H9 (cell line): ENCODE data around the gene SLC12A3. TPM values are rescaled to one million over a fixed set of nuclear protein-coding genes. Genes with fewer than 3 reads are reported as not detected.

Experiments used
- DNase-seq: peaks from one replicate; pipeline ENCODE4 v3.0.0-alpha.2; 2017
- H2AFZ ChIP-seq: one replicate; pipeline ENCODE4 v1.6.1; 2013; ENCODE audit warnings: mild to moderate bottlenecking, low read length, control low read depth, moderate library complexity
- H2AK5ac ChIP-seq: 2 replicates; pipeline ENCODE4 v1.6.1; 2013; ENCODE audit warnings: low read length, control low read depth, mixed read lengths; ENCODE audit not compliant: insufficient read length
- H2BK120ac ChIP-seq: one replicate; pipeline ENCODE4 v1.6.1; 2013; ENCODE audit warnings: low read depth, mild to moderate bottlenecking, low read length, control low read depth, inconsistent platforms; ENCODE audit not compliant: poor library complexity, severe bottlenecking
- H2BK12ac ChIP-seq: 2 replicates; pipeline ENCODE4 v1.6.1; 2013; ENCODE audit warnings: low read length, control low read depth, mixed read lengths, low read depth; ENCODE audit not compliant: insufficient read length
- H2BK15ac ChIP-seq: 2 replicates; pipeline ENCODE4 v1.6.1; 2013; ENCODE audit warnings: low read depth, low read length, control low read depth
- H2BK20ac ChIP-seq: one replicate; pipeline ENCODE4 v1.6.1; 2013; ENCODE audit warnings: low read depth, mild to moderate bottlenecking, low read length, control low read depth, inconsistent platforms; ENCODE audit not compliant: poor library complexity, severe bottlenecking
- H2BK5ac ChIP-seq: 2 replicates; pipeline ENCODE4 v1.6.1; 2013; ENCODE audit warnings: low read length, control low read depth, mixed read lengths; ENCODE audit not compliant: insufficient read length
- H3K14ac ChIP-seq: 2 replicates; pipeline ENCODE4 v1.6.1; 2013; ENCODE audit warnings: low read length, control low read depth; ENCODE audit not compliant: insufficient read depth
- H3K18ac ChIP-seq: 2 replicates; pipeline ENCODE4 v1.6.1; 2013; ENCODE audit warnings: low read depth, mild to moderate bottlenecking, mixed read lengths, low read length, control low read depth; ENCODE audit not compliant: insufficient read length
- H3K23ac ChIP-seq: 2 replicates; pipeline ENCODE4 v1.6.1; 2013; ENCODE audit warnings: low read length, control low read depth, mixed read lengths, low read depth; ENCODE audit not compliant: insufficient read length
- H3K23me2 ChIP-seq: 2 replicates; pipeline ENCODE4 v1.6.1; 2013; ENCODE audit warnings: low read depth, mild to moderate bottlenecking, mixed read lengths, low read length, control low read depth; ENCODE audit not compliant: insufficient read length, poor library complexity, severe bottlenecking
- H3K27ac ChIP-seq: 2 replicates; pipeline ENCODE4 v1.5.1; 2013; ENCODE audit warnings: low read length, control low read depth, mixed read lengths, low read depth; ENCODE audit not compliant: insufficient read length
- H3K27me3 ChIP-seq: 2 replicates; pipeline ENCODE4 v1.6.1; 2013; ENCODE audit warnings: low read length, control low read depth, inconsistent platforms; ENCODE audit not compliant: insufficient read depth
- H3K4ac ChIP-seq: 2 replicates; pipeline ENCODE4 v1.6.1; 2013; ENCODE audit warnings: low read depth, mild to moderate bottlenecking, control low read depth, inconsistent platforms, low read length, moderate library complexity
- H3K4me1 ChIP-seq: 2 replicates; pipeline ENCODE4 v1.6.1; 2013; ENCODE audit warnings: low read length, control low read depth, inconsistent platforms; ENCODE audit not compliant: insufficient read depth
- H3K4me2 ChIP-seq: 2 replicates; pipeline ENCODE4 v1.6.1; 2013; ENCODE audit warnings: low read length, control low read depth, mixed read lengths; ENCODE audit not compliant: insufficient read length, insufficient read depth
- H3K56ac ChIP-seq: 2 replicates; pipeline ENCODE4 v1.6.1; 2013; ENCODE audit warnings: low read depth, mild to moderate bottlenecking, mixed read lengths, low read length, control low read depth; ENCODE audit not compliant: insufficient read length
- H3K79me1 ChIP-seq: 2 replicates; pipeline ENCODE4 v1.6.1; 2013; ENCODE audit warnings: low read depth, mild to moderate bottlenecking, moderate library complexity, low read length, control low read depth, inconsistent platforms; ENCODE audit not compliant: insufficient read depth, poor library complexity, severe bottlenecking
- H3K79me2 ChIP-seq: 2 replicates; pipeline ENCODE4 v1.6.1; 2013; ENCODE audit warnings: low read length, control low read depth, inconsistent platforms; ENCODE audit not compliant: insufficient read depth
- H3K9ac ChIP-seq: 2 replicates; pipeline ENCODE4 v1.6.1; 2013; ENCODE audit warnings: low read length, control low read depth, mixed read lengths; ENCODE audit not compliant: insufficient read length; ENCODE audit errors: extremely low read depth
- H3K9me3 ChIP-seq: one replicate; pipeline ENCODE4 v1.6.1; 2013; ENCODE audit warnings: low read depth, low read length, inconsistent platforms; ENCODE audit not compliant: control insufficient read depth
- H3T11ph ChIP-seq: one replicate; pipeline ENCODE4 v1.6.1; 2013; ENCODE audit warnings: mild to moderate bottlenecking, low read length, control low read depth, inconsistent platforms
- H4K20me1 ChIP-seq: one replicate; pipeline ENCODE4 v1.6.1; 2013; ENCODE audit not compliant: control insufficient read depth, insufficient read length, insufficient read depth
- H4K5ac ChIP-seq: 2 replicates; pipeline ENCODE4 v1.6.1; 2013; ENCODE audit warnings: low read depth, mild to moderate bottlenecking, mixed read lengths, low read length, control low read depth; ENCODE audit not compliant: insufficient read length
- H4K8ac ChIP-seq: replicated peaks from 2 replicates; pipeline ENCODE4 v1.6.1; 2013; ENCODE audit warnings: low read length, control low read depth, mixed read lengths, low read depth; ENCODE audit not compliant: insufficient read length
- H4K91ac ChIP-seq: 2 replicates; pipeline ENCODE4 v1.6.1; 2013; ENCODE audit warnings: low read depth, mild to moderate bottlenecking, moderate library complexity, mixed read lengths, low read length, control low read depth; ENCODE audit not compliant: insufficient read length
- H3K27ac Mint-ChIP-seq, 3 experiments: 2 replicates in 2 of 3; 3 replicates in 1 of 3; pipeline ENCODE4 v1.8.0; 2020 to 2021; ENCODE audit warnings: mixed read lengths in 3 of 3, mild to moderate bottlenecking in 1 of 3, moderate library complexity in 1 of 3
- H3K27me3 Mint-ChIP-seq: 2 replicates; pipeline ENCODE4 v1.8.0; 2021; ENCODE audit warnings: low read depth, mild to moderate bottlenecking, moderate library complexity, mixed read lengths
- H3K36me3 Mint-ChIP-seq, 3 experiments: 2 replicates in 2 of 3; 3 replicates in 1 of 3; pipeline ENCODE4 v1.8.0; 2020 to 2021; ENCODE audit warnings: low read depth in 3 of 3, mixed read lengths in 3 of 3; ENCODE audit not compliant: insufficient read depth in 1 of 3
- H3K4me1 Mint-ChIP-seq, 2 experiments: 2 replicates each; pipeline ENCODE4 v1.8.0; 2020; ENCODE audit warnings: mixed read lengths in 2 of 2
- H3K4me3 Mint-ChIP-seq, 2 experiments: 2 replicates in 1 of 2; 3 replicates in 1 of 2; pipeline ENCODE4 v1.8.0; 2020 to 2021; ENCODE audit warnings: mild to moderate bottlenecking in 2 of 2, mixed read lengths in 2 of 2, moderate library complexity in 1 of 2
- H3K9me3 Mint-ChIP-seq, 2 experiments: 2 replicates in 1 of 2; 3 replicates in 1 of 2; pipeline ENCODE4 v1.8.0; 2020; ENCODE audit warnings: mild to moderate bottlenecking in 2 of 2, mixed read lengths in 2 of 2, moderate library complexity in 1 of 2
- CTCF ChIP-seq: fragments of 200-600 bp; sonication (generic); conservative IDR thresholded peaks from 3 replicates; pipeline ENCODE4 v1.8.0; 2021; ENCODE audit warnings: antibody characterized with exemption, mild to moderate bottlenecking
- WGBS: extraction: QIAGEN DNeasy Blood & Tissue Kit; methylation state at CpG from one replicate; pipeline ENCODE4 v1.1.7; 2013; ENCODE audit warnings: missing lambda C conversion rate, low lambda C conversion rate, mixed read lengths; ENCODE audit not compliant: insufficient read length; ENCODE audit errors: extremely low coverage; 5-methylcytosine and 5-hydroxymethylcytosine counted together
- total RNA-seq: library from RNA; stranded (reverse); gene quantifications from 2 replicates; pipeline ENCODE4 v1.2.1, GENCODE V29; 2021

The SLC12A3 gene
- total RNA-seq, 1 experiment from 2014 or later: not detected

GRCh38 chr16:56879276-56879675 is 14.3 kb downstream of the SLC12A3 start:
- no CpG with 5 or more reads among the region's 9 CpGs for WGBS
- H3K27ac Mint-ChIP-seq: peak overlapping the region in 1 of 3 experiments; percentile 15; a peak in 1 of 7 replicates
- H3T11ph ChIP-seq: no peak overlapping the region
- H3K9ac ChIP-seq: no peak overlapping the region
- H3K14ac ChIP-seq: no peak overlapping the region
- H4K91ac ChIP-seq: no peak overlapping the region
- TF ChIP-seq CTCF: no peak
- H3K27ac ChIP-seq: no peak overlapping the region
- H3K9me3 ChIP-seq: no peaks in the 10 kb centered on the region
- peaks cover 0 to 2% of the 10 kb centered on the region in 2 experiments; a peak in 2 of 5 replicates for H3K9me3 Mint-ChIP-seq
- DNase-seq: no peak
- no peak overlapping the region for H2AFZ ChIP-seq
- H3K27me3 ChIP-seq: no peaks in the 10 kb centered on the region
- H3K79me1 ChIP-seq: no peaks in the 10 kb centered on the region
- no peak overlapping the region for H2BK20ac ChIP-seq
- H3K56ac ChIP-seq: no peak overlapping the region
- H2BK12ac ChIP-seq: no peak overlapping the region
- H4K5ac ChIP-seq: no peak overlapping the region
- H3K23ac ChIP-seq: no peak overlapping the region
- H3K18ac ChIP-seq: no peak overlapping the region
- no peaks in the 10 kb centered on the region for H3K23me2 ChIP-seq
- H3K4me1 ChIP-seq: no peaks in the 10 kb centered on the region
- H2BK5ac ChIP-seq: no peak overlapping the region
- no peak overlapping the region for H2AK5ac ChIP-seq
- H3K4me3 Mint-ChIP-seq: no peak overlapping the region
- H4K20me1 ChIP-seq: no peaks in the 10 kb centered on the region
- H3K4me2 ChIP-seq: no peak overlapping the region
- no peak overlapping the region for H3K4ac ChIP-seq
- no peaks in the 10 kb centered on the region for H3K36me3 Mint-ChIP-seq
- H4K8ac ChIP-seq: no peak overlapping the region
- H3K27me3 Mint-ChIP-seq: no peaks in the 10 kb centered on the region; the same call in 1 of the 2 replicates
- no peak overlapping the region for H2BK120ac ChIP-seq
- no peak overlapping the region for H2BK15ac ChIP-seq
- no peaks in the 10 kb centered on the region for H3K4me1 Mint-ChIP-seq
- H3K79me2 ChIP-seq: no peaks in the 10 kb centered on the region
